ENCODE measurements around the gene OST4.
A peak's percentile ranks its signal among the peaks of the same experiment; 100 is the strongest.

OST4 gene

DNA sequence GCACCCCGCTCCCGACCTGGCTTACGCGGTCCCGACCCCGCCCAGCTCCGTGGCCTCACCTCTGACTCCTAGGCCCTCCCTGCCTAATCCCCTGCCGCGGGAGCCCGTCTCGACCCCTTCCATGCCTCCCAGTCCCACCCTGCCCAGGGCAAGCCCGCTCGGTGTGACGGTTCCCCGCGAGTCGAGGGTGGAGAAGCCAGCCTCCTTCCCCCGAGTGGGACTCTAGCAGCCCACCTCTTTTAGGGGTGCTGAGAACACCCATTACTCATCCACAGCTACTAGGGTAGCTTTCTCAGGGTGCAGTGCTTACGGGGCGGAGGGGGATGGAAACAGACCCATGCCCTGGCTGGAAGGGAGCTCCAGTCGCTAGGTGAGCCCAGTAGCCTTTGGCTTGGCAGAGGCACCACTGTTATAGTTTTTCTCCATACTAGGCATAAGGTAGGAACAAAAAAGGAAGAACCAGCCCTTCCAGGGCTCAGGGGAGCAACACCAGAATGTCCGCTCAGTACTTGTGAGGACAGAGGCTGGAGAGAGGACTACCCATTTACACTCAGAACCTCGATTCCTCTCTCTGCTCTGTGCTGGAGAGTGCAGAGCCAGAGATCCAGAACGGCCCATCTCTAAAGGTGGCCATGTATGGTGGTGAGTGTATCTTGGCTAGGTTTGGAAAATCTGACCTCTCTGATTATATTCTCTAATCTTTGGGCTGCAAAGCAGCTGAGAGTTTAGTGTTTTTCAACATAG is 19.4 kb downstream of the OST4 start:
- no peak for DNase-seq (ENCODE audit: low read depth)

DNA sequence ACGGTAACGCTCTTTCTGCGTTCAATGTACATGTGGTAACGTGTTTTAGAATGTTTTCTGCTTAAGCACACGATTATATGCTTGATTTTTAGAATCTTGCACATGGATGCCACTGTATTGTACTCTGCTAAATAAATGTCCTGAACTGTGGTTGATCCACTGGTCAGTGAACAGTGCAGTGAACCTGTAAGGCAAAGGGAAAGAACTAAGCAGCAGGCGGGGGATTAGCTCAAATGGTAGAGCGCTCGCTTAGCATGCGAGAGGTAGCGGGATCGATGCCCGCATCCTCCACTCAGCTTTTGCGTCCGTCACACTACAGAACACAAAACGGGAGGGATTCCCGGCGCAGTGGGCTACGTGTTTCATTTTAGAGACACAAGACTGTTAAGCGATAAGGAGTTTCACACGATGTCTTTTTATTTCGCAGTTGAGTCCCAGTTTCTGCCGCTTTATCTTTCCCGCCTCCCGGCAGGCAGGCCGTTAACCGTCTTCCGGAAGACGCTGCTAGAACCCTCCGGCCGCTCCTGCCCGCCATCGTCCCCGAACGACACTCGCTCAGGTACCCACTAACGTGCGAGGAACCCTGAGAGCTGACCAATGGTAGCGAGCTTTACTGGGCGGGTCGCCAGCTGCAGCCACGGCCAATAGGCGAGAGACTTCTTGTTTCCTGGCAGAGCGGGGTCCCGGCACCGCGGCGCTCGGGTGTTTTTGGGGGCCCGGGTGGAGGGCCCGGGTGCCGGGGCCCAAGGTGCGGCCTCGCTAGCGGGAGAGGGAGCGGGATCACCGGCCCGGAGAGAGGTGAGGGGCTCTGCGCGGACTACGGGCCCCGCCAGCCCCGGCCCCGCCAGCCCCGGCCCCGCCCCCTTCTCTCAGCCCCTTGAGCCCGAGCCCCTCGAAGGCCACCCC is 20.2 kb downstream of the OST4 start, which contains the start of gene AGBL5:
Gene AGBL5 (plus strand): TSS at position 673 of the 906 bp plus-strand sequence. CDS start 1,291 bp downstream, outside the sequence.
- peak; percentile 81 for DNase-seq (ENCODE audit: low read depth)

DNA sequence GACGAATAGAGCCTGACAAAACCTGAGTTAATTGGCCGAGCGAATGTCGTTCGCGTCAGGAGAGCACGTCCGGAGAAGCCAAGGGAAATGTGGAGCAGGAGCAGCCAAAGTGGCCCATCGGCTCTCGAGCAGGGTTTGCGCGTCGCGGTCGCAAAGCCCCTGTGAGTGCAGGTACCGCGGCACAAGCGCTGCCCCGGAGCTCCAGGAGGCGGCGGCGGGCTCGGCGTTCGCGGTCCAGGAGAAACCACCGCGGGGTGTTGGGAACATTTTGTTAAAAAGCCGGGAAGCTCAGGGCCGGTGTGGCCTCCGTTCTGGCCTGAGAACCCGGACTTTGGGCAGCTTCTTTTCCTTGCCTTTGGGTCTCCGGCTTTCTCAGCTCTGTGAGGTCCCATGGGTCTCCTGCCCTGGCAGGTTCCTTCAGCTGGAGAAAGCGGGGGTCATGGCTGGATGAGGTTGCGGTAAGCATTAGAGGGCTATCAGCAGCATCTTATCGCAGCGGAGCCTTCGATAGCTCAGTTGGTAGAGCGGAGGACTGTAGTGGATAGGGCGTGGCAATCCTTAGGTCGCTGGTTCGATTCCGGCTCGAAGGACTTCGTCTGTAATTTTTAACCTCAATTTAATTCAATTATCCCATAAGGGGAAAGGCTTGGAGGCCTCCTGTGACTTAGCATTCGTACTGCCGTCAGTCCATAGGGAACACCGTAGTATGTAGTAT is 21.0 kb downstream of the OST4 start:
- DNase-seq (ENCODE audit: low read depth), result peak; percentile 79

DNA sequence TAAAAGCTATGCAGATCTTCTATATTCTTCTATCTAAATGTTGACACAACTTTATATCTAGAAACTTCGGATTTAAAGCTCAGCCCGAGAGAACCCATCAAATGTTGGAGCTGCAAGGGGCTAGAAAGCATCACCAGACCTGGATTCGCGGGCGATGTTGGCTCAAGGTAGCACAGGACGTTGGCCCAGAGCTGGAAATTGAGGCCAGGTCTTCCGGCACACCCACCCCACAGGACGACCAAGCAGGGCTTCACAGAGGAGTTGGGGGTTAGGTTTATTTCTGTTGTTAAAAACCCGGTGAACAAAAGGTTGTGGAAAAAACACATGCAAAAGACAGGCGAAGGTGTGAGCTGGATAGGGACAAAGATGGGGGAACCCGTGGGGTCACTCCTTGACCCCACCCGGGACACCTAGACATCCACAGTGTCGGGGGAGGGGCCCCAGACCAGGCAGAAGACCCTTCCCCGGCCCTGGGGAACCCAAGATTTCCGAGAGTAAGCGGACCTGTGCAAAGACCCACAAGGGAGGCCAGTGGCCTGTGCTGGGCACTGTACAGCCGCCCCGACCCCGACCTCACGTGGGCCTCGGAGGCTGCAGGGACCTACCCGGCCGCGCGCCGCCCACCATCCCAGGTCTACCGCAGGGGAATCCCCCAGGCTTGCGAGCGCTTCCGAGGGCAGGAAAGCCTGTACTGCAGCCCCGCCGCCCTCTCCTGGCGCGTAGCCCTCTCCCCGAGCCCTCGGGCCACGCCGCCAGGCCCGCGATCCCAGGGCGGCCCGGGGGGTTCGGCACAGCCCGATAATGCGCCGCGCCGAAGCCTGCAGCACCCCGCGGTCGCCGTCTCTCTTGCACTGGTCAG is 21.8 kb downstream of the OST4 start:
- no peak for DNase-seq (ENCODE audit: low read depth)

DNA sequence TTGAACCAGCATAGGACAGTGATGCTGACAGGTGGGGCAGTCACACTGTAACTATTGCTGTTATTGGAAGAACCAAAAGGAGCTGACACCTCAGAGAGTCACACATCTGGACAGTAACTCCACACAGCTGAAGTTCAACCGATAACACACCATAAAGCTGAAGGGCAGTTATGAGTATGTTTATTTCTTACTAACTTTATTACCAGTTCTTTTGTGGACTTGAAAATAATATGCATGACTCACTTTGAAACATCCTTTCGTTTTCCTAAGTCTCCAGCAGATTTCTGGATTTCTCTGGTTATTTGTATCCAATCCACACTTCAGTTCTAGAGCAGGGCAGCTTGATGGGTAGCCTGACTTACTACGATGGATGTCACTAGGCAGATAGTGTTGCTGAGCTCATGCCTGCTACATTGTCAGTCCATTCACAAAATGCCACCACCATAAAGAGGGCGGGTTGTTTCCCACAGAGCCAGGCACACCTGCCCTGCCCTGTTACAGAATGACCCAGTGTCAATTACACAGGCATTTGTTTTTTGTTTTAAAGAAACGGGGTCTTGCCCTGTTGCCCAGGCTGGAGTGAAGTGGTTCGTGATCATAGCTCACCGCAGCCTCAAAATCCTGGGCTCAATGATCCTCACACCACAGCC is 28.3 kb downstream of the OST4 start:
- no peak for DNase-seq (ENCODE audit: low read depth)

DNA sequence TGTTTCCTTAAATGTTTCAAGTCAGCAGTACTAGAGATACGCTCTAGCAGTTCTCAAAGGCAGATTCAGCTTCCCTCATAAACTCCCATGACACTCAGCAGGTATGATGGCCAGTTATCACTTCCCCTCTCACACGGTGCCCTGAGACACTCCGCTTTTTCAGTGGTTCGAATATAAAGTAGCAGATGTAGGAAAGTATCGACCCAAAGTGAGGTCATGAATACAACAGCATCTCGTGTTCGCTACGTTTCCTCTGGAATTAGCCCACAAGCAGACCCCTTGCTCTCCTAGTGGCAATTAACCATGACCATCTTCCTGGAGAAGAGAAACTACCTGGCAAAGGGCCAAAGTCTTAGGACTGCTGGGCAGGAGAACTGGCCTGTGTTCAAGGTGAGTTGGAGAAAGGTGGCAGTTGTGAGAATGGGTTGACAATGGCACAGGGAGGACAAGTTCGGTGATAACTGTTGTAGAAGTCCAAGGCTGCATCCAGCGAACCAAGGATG is 29.2 kb downstream of the OST4 start:
- no peak for DNase-seq (ENCODE audit: low read depth)

DNA sequence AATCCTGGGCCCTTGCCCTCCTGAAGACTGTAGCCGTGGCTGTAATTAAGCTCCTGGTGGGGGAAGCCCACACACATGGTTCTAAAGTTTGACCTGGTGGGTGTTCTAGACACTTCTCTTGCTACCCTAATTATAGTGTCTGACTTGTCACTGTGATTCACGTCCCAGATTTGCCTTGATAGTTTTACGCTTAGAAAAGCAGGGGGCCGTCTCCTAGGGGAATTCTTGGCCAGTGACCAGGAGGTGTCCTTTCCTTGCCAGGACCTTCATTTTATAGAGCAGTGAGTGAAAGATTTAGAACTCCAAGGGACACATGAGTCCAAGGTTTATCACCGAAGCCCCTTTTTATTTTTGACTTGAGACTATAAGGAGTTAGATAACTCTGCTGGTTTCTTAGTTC is 29.7 kb downstream of the OST4 start:
- DNase-seq (ENCODE audit: low read depth), result no peak

DNA sequence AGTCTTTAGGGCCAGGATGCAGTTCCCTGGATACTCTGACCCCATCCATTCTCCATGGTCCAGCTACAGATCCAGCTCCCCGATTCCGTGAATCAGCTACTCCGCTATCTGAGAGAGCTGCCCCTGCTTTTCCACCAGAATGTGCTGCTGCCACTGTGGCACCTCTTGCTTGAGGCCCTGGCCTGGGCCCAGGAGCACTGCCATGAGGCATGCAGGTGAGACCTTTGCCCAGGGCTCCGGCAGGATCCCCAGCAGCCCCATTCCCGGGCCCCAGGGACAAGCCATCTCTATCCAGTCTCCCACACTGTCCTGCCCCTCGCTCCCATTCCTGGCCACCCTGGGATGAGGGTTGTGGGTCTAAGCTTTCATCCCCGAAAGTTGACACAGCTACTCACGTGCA is 31.2 kb downstream of the OST4 start:
- no peak for DNase-seq (ENCODE audit: low read depth)

DNA sequence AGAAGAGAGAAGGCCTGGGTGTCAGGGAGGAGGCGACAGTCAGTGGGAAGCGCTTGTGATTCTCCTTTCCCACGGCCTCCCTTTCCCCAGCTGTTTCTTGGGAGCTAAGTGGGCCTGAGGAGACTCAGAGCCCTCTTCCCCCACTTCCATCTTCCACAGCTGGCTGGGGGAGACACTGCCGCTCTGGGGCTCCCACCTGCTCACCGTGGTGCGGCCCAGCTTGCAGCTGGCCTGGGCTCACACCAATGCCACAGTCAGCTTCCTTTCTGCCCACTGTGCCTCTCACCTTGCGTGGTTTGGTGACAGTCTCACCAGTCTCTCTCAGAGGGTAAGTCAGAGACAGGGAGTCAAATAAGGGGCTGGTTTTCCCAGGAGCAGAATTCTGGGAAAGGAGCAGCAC is 31.6 kb downstream of the OST4 start:
- no peak for DNase-seq (ENCODE audit: low read depth)

DNA sequence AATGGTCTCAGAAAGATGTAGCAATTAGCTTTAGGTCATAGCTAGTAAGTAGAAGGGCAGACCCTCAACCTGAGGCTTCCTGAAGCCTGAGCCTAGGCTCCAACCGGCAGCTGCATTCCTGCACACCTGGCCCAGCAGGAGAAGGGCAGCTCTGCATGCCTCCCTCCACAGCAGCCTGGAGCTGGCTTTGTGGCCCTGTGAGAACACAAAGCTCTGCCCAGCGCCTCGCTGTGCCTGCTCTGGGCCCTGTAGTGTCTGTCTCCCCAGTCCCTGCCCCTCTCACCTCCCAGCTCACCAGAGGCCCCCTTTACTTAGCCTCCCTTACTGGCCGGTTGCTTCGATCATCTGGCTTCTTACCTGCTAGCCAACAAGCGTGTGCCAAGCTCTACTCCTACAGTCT is 32.0 kb downstream of the OST4 start:
- no peak for DNase-seq (ENCODE audit: low read depth)

DNA sequence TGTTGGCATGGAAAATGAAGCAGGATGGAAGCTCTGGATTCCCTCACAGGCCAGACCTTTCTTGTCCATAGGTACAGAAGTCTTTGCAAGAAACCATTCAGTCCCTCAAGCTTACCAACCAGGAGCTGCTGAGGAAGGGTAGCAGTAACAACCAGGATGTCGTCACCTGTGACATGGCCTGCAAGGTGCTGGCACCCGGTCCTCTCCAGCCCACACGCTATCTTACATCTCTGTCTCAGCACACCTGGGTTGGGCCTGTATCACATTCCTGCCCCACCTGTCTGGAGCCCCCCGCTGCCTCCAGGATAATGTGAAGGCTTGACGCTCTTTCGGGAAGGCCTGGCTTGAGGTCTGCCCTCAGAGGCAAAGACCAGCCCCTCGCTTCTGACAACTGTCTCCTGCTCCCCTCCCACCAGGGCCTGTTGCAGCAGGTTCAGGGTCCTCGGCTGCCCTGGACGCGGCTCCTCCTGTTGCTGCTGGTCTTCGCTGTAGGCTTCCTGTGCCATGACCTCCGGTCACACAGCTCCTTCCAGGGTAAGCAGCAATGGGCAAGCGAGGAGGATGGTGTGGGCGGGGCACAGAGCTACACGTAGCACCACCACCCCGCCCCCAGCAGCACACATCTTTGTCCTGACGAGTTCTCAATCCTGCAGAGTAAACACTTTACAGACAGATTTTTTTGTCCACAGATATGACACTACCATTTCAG is 32.7 kb downstream of the OST4 start:
- DNase-seq (ENCODE audit: low read depth), result no peak

DNA sequence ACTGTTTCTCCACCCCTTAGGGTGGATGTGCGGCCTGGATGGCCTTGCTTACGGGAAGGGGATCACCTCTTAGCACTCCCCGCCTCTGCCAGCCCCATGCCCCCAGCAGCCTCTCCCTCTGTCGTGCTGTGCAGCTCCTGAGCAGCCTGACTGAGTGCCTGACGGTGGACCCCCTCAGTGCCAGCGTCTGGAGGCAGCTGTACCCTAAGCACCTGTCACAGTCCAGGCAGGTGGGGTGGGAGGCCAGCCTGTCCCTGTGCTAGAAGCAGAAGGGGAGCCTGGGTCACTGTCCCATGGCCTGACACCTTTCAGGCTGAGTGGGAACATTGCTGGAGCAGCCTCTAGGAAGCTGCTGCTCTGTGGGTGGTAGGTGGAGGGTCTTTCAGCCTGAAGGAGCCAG is 33.4 kb downstream of the OST4 start:
- DNase-seq (ENCODE audit: low read depth), result no peak

DNA sequence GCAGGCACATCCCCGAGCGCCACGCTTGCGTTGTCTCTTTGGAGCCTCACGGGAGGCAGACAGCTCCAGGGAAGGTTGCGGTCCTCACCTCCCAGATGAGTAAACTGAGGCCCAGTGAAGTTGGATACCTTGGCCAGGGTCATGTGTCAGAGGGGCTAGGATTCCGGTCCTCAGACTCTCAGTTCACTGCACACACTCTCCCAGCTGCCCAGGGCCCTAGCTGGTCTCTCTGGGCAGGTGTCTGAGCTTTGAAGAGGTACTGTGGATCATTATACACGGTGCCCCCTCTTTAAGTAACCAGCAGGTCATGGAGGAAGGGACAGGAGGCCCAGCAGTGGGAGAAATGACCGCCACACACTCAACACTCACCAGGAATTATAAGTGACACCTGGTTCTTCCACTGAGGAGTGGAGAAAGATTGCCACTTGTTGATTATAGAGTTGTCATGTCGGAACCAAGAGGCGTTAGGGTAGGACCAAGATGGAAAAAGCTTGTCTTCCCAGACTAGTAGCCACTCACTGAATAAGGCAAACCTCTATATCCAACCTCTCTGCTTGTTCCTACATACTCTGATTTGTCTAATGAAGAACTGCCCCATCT is 38.1 kb downstream of the OST4 start:
- DNase-seq (ENCODE audit: low read depth), result no peak

DNA sequence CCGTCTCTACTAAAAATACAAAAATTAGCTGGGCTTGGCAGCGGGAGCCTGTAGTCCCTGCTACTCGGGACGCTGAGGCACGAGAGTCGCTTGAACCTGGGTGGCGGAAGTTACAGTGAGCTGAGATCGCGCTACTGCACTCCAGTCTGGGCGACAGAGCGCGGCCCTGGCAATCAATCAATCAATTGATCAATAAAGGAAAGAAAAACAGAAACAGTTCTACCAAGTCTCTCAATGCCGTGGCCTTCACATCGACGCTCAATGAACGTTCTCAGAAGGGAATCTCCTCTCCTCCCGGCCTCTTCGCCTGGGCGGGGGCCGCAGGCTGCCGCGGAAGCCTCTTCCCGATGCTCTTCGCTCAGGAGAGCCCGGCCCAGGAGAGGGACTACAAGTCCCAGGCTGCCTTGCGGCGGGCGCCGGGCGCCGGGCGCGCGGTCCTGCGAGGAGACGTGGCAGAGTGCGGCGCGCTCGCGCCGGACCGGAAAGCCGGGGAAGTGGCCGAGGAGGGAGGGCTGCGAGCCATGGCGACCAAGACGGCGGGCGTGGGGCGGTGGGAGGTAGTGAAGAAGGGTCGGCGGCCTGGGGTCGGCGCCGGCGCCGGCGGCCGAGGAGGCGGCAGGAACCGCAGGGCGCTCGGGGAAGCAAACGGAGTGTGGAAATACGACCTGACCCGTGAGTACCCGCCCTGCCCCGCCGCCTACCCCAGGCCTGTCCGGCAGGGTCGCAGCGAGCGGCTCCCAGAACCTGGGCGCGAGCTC is 38.8 kb downstream of the OST4 start, which contains the start of gene TMEM214:
Gene TMEM214 (plus strand): TSS at position 471 of the 758 bp plus-strand sequence. CDS start 51 bp downstream, at position 522.
- peak; percentile 78 for DNase-seq (ENCODE audit: low read depth)

DNA sequence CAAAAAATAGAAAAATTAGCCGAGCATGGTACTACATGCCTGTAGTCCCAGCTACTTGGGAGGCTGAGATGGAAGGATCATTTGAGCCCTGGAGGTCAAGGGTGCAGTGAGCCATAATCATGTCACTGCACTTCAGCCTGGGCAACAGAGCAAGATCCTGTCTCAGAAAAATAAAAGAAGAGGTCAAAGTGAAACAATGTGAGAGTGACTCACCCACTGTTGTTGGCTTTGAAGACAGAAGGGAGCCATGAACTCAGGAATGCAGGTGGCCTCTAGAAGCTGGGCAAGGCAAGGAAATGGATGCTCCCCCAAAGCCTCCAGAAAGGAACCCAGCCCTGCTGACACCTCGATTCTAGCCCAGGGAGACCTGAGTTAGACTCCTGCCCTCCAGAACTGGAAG is 42.4 kb downstream of the OST4 start:
- DNase-seq (ENCODE audit: low read depth), result no peak

DNA sequence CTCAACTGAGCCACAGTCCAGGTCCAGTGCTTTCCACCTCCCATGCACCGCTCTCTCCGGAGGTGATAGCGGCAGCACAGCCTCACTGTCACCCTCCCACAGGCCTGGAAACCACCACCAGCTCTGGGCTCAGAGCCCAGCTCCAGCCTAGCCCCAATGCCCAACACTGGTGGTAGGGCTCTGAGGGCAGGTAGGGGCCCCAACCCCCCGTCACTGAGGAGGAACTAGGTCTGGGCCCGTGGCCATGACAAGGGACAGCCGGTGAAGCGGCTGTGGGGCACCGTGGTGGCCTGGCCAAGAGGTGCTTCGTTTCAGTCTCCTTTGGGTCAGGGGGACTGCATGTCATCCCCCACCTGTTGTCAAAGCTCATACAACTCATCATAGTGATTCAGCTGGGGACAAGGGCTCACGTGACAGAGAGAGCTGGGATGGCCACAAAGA is 44.2 kb downstream of the OST4 start:
- DNase-seq (ENCODE audit: low read depth), result no peak

DNA sequence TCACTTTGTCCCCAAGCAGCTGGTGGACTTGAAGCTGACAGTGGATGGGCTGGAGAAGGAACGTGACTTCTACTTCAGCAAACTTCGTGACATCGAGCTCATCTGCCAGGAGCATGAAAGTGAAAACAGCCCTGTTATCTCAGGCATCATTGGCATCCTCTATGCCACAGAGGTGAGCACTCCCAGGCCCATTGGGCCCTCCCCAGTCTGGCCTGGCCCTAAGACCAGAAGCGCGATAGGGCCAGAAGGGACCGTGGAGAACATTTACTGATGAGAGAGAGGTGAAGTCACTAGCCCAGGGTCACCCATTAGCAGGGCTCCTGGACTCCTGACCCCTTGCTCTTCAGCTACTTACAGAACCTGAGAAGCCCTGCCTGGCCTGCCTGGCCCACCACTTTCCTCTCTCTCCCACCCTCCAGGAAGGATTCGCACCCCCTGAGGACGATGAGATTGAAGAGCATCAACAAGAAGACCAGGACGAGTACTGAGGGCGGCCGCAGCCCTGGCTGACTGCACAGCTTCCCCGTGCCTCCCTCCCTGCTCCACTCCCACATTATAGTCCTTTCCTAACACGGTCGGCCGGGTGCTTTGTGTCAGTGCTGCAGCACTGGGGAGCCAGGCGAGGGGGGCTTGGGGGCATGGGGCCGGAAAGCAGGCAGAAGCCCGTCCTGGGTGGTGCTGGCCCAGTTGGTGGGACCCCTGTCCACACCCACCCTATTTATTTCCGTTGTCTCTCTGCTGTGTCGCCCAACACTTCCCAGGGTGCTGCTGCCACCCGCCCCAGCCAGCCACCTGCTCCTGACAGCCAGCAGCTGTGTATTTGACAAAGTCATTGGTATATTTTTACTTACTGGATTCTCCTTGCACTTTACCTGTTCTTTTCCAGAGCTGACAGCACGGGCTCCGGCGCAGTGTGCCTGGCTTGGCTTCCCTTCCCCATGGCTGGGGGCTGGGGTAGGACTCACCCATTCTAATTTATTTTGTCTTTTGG is 45.3 kb downstream of the OST4 start:
- no peak for DNase-seq (ENCODE audit: low read depth)

Data from stromal cell of bone marrow (primary cell).